Stimulated activated CD8-positive, alpha-beta memory T cell treated with anti-CD3 and anti-CD28 coated beads, Interleukin-4, amount 100 ng/mL, for 24 hours (primary cell): Measurements from ENCODE around the gene RNF220.

Experiments
- DNase-seq: peaks from one replicate; pipeline ENCODE4 v3.0.0-alpha.2; 2020; ENCODE audit warnings: low read depth

Gene RNF220

GRCh38 chr1:44407430-44408211 is 2.6 kb downstream of the RNF220 start:
- no peak for DNase-seq

GRCh38 chr1:44408212-44408582 is 3.1 kb downstream of the RNF220 start:
- DNase-seq = no peak

GRCh38 chr1:44408632-44409602 is 3.9 kb downstream of the RNF220 start:
- no peak for DNase-seq

- DNase-seq = no peak
These were observed 4.7 kb downstream of the RNF220 start for GRCh38 chr1:44409757-44410156.

GRCh38 chr1:44411861-44412260 is 6.8 kb downstream of the RNF220 start:
- DNase-seq = no peak

GRCh38 chr1:44412601-44413000 is 7.5 kb downstream of the RNF220 start:
- no peak for DNase-seq

- no peak for DNase-seq
These were observed 8.7 kb downstream of the RNF220 start for GRCh38 chr1:44413740-44414139.

GRCh38 chr1:44415013-44415412 is 10.0 kb downstream of the RNF220 start:
- DNase-seq = no peak

- no peak for DNase-seq
These were observed 11.4 kb downstream of the RNF220 start for GRCh38 chr1:44416408-44416807.

- no peak for DNase-seq
These were observed 12.4 kb downstream of the RNF220 start for GRCh38 chr1:44417351-44418021.

GRCh38 chr1:44418022-44418673 is 13.1 kb downstream of the RNF220 start:
- DNase-seq = no peak

- DNase-seq = no peak
These were observed 14.8 kb downstream of the RNF220 start for GRCh38 chr1:44419901-44420300.

GRCh38 chr1:44420535-44420934 is 15.5 kb downstream of the RNF220 start:
- DNase-seq = no peak

- DNase-seq = no peak
These were observed 16.4 kb downstream of the RNF220 start for GRCh38 chr1:44421446-44421884.

GRCh38 chr1:44422161-44422560 is 17.1 kb downstream of the RNF220 start:
- DNase-seq = no peak

- no peak for DNase-seq
These were observed 18.8 kb downstream of the RNF220 start for GRCh38 chr1:44423591-44424537.

- DNase-seq = no peak
These were observed 19.7 kb downstream of the RNF220 start for GRCh38 chr1:44424747-44425146.

- no peak for DNase-seq
These were observed 20.5 kb downstream of the RNF220 start for GRCh38 chr1:44425341-44426082.

GRCh38 chr1:44431861-44432260 is 26.8 kb downstream of the RNF220 start:
- DNase-seq = no peak

GRCh38 chr1:44433209-44433608 is 28.2 kb downstream of the RNF220 start:
- DNase-seq = no peak
